Measurements from ENCODE around the gene PCDHA5. TPM values are rescaled to one million over a fixed set of nuclear protein-coding genes. Genes with fewer than 3 reads are reported as not detected.
"Not testable (repeated sequence)": the region's sequence is repeated elsewhere in the genome, so short reads cannot be mapped to it uniquely, and the experiment has no call there.

The PCDHA5 gene
- polyA plus RNA-seq, 3 donors: 0.06 to 0.13 (median 0.11) TPM

DNA sequence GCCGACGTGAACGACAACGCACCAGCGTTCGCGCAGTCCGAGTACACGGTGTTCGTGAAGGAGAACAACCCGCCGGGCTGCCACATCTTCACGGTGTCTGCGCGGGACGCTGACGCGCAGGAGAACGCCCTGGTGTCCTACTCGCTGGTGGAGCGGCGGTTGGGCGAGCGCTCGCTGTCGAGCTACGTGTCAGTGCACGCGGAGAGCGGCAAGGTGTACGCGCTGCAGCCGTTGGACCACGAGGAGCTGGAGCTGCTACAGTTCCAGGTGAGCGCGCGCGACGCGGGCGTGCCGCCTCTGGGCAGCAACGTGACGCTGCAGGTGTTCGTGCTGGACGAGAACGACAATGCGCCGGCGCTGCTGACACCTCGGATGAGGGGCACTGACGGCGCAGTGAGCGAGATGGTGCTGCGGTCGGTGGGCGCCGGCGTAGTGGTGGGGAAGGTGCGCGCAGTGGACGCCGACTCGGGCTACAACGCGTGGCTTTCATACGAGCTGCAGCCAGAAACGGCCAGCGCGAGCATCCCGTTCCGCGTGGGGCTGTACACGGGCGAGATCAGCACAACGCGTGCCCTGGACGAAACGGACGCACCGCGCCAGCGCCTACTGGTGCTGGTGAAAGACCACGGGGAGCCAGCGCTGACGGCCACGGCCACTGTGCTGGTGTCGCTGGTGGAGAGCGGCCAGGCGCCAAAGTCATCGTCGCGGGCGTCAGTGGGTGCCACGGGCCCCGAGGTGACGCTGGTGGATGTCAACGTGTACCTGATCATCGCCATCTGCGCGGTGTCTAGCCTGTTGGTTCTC lies 28.6 kb downstream of the PCDHA5 start:
- H3K27ac ChIP-seq (ENCODE audit: low read depth, low read length): not testable (repeated sequence)
- 38 to 45% methylated on average over 42 to 101 of the region's 101 CpGs; no CpG with 5 or more reads in 1 of the 3 donors for WGBS, 3 donors

DNA sequence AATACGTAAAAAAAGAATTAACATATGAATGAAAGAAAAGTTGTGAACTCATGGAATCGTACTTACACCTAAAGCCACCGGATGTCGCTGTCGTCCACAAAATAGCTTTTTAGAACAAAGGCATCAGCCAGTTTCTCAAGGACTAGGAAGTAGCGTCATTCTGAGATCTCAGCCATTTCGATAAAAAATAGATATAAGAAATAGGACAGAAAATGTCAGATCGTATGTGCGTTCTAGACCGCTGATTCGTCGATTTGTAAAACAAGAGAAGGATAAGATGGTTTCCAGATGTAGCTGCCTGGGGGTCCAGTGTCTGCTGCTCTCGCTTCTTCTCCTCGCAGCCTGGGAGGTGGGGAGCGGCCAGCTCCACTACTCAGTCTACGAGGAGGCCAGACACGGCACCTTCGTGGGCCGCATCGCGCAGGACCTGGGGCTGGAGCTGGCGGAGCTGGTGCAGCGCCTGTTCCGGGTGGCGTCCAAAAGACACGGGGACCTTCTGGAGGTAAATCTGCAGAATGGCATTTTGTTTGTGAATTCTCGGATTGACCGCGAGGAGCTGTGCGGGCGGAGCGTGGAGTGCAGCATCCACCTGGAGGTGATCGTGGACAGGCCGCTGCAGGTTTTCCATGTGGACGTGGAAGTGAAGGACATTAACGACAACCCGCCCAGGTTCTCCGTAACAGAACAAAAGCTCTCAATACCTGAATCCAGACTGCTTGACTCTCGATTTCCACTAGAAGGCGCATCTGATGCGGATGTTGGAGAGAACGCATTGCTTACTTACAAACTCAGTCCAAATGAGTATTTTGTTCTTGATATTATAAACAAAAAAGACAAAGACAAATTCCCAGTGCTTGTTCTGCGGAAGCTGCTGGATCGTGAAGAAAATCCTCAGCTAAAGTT lies 34.6 kb downstream of the PCDHA5 start, which contains the start of gene PCDHA10:
PCDHA10 (plus strand) TSS at position 126 of the 903 bp plus-strand sequence; CDS start at position 278, 152 bp downstream.
- no peak within 1 kb of the TSS for H3K27ac ChIP-seq (ENCODE audit: low read depth, low read length)

DNA sequence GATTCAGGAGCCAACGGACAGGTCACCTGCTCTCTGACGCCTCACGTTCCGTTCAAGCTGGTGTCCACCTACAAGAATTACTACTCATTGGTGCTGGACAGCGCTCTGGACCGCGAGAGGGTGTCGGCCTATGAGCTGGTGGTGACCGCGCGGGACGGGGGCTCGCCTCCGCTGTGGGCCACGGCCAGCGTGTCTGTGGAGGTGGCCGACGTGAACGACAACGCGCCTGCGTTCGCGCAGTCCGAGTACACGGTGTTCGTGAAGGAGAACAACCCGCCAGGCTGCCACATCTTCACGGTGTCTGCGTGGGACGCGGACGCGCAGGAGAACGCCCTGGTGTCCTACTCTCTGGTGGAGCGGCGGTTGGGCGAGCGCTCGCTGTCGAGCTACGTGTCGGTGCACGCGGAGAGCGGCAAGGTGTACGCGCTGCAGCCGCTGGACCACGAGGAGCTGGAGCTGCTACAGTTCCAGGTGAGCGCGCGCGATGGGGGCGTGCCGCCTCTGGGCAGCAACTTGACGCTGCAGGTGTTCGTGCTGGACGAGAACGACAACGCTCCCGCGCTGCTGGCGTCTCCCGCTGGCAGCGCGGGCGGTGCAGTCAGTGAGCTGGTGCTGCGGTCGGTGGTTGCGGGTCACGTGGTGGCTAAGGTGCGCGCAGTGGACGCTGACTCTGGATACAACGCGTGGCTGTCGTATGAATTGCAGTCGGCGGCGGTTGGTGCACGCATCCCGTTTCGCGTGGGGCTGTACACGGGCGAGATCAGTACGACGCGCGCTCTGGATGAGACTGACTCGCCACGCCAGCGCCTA lies 36.0 kb downstream of the PCDHA5 start:
- no peak overlapping the region for H3K27ac ChIP-seq (ENCODE audit: low read depth, low read length)
- WGBS, 3 donors: 50 to 53% methylated on average over 62 to 94 of the region's 94 CpGs; no CpG with 5 or more reads in 1 of the 3 donors

More for the DNA sequence above, 34.6 kb downstream of the PCDHA5 start, which contains the start of gene PCDHA10:
- 18 to 20% methylated on average over 33 to 44 of the region's 44 CpGs; no CpG with 5 or more reads in 1 of the 3 donors for WGBS, 3 donors

DNA sequence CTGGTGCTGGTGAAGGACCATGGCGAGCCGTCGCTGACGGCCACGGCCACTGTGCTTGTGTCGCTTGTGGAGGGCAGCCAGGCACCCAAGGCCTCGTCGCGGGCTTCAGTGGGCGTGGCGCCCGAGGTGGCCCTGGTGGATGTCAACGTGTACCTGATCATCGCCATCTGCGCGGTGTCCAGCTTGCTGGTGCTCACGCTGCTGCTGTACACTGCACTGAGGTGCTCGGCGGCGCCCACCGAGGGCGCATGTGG lies 36.5 kb downstream of the PCDHA5 start:
- no peak overlapping the region for H3K27ac ChIP-seq (ENCODE audit: low read depth, low read length)
- WGBS, 3 donors: 60 to 65% methylated on average over 10 to 22 of the region's 22 CpGs; no CpG with 5 or more reads in 1 of the 3 donors

DNA sequence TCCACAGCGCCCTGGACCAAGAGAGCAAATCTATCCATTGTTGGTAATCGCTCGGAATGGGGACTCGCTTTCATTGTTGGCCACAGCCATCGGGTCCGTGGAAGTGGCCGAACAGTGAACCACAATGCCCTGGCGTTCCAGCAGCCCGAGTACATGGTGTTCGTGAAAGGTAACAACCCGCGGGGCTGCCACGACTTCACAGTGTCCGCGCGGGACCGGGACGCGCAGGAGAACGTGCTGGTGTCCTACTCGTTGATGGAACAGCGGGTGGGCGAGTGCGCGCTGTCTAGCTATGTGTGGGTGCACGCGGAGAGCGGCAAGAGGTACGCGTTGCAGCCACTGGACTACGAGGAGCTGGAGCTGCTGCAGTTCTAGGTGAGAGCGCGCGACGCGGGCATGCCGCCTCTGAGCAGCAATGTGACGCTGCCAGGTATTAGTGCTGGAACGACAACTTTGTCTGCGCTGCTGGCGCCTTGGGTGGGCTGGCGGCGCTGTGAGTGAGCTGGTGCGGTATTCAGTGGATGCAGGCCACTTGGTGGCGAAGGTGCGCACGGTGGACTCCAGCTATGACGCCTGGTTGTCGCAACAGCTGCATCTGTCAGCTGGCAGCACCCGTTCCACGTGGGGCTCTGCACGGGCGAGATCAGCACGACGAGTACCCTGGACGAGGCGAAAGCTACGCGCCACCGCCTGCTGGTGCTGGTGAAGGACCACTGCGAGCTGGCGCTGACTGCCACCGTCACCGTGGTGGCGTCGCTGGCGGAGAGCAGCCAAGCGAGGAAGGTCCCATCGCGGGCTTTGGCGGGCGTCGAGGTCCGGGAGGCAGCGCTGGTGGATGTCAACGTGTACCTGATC lies 41.3 kb downstream of the PCDHA5 start:
- no peak overlapping the region for H3K27ac ChIP-seq (ENCODE audit: low read depth, low read length)
- 39 to 42% (median 41%) methylated on average over 76 of the region's 76 CpGs for WGBS, 3 donors

DNA sequence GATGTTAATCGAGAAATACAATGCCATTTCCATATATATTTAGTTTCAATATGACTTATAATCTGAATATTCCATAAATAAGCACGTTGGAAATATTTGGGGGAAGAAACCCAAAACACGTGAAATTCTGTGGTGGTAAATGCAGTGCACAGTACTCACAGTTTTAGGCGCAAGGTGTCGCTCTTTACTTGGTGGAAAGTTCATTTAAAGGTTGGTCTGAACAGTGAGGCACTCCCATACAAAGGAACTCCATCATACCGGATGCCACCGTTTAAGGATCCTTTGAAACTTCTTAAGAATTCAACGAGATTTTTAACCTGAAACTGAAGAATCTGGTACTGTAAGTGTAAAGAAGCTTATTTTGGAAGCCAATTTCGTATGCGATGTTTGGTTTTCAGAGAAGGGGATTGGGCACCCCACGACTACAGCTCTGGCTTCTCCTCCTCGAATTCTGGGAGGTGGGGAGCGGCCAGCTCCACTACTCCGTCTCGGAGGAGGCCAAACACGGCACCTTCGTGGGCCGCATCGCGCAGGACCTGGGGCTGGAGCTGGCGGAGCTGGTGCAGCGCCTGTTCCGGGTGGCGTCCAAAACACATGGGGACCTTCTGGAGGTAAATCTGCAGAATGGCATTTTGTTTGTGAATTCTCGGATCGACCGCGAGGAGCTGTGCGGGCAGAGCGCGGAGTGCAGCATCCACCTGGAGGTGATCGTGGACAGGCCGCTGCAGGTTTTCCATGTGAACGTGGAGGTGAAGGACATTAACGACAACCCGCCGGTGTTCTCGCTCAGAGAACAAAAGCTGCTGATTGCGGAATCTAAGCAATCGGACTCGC lies 47.5 kb downstream of the PCDHA5 start, which contains the start of gene PCDHA11:
PCDHA11 (plus strand) TSS at position 237 of the 834 bp plus-strand sequence; CDS start at position 384, 147 bp downstream.
- no peak within 1 kb of the TSS for H3K27ac ChIP-seq (ENCODE audit: low read depth, low read length)
- WGBS, 3 donors: 13 to 15% (median 13%) methylated on average over 41 of the region's 41 CpGs

DNA sequence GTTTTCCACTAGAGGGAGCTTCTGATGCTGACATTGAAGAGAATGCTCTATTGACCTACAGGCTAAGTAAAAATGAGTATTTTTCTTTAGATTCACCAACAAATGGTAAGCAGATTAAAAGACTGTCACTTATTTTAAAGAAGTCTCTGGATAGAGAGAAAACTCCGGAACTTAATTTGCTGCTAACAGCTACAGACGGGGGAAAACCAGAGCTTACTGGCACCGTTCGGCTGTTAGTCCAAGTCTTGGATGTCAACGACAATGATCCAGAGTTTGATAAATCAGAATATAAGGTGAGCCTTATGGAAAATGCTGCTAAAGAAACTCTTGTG lies 48.1 kb downstream of the PCDHA5 start:
- no peak overlapping the region for H3K27ac ChIP-seq (ENCODE audit: low read depth, low read length)
- 51 to 58% (median 54%) methylated on average over 5 of the region's 5 CpGs for WGBS, 3 donors

DNA sequence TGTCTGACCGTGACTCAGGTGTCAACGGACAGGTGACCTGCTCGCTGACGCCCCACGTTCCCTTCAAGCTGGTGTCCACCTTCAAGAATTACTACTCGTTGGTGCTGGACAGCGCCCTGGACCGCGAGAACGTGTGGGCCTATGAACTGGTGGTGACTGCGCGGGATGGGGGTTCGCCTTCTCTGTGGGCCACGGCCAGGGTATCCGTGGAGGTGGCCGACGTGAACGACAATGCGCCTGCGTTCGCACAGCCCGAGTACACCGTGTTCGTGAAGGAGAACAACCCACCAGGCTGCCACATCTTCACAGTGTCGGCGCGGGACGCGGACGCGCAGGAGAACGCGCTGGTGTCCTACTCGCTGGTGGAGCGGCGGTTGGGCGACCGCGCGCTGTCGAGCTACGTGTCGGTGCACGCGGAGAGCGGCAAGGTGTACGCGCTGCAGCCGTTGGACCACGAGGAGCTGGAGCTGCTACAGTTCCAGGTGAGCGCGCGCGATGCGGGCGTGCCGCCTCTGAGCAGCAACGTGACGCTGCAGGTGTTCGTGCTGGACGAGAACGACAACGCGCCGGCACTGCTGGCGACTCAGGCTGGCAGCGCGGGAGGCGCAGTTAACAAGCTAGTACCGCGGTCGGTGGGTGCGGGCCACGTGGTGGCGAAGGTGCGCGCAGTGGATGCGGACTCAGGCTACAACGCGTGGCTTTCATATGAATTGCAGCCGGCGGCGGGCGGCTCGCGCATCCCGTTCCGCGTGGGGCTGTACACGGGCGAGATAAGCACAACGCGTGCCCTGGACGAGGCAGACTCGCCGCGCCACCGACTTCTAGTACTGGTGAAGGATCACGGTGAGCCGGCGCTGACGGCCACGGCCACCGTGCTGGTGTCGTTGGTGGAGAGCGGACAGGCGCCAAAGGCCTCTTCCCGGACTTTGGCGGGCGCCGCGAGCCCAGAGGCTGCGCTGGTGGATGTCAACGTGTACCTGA lies 49.1 kb downstream of the PCDHA5 start:
- no peak overlapping the region for H3K27ac ChIP-seq (ENCODE audit: low read depth, low read length)
- WGBS, 3 donors: 42 to 43% (median 42%) methylated on average over 111 to 114 of the region's 114 CpGs

Other genes starting within 250 kb of the PCDHA5 start
- 100 to 1,000 TPM in 1 of 3 donors, 10 to 100 TPM in 2; 14.1 to 162 (median 73.4) TPM for gene CD14, start 188.4 kb upstream of the PCDHA5 start, polyA plus RNA-seq
- 10 to 100 TPM; 12.6 to 18.7 (median 17.5) TPM for gene TMCO6, start 182.2 kb upstream of the PCDHA5 start, polyA plus RNA-seq
- 100 to 1,000 TPM in 2 of 3 donors, 10 to 100 TPM in 1; 89.9 to 200 (median 187) TPM for gene NDUFA2, start 174.0 kb upstream of the PCDHA5 start, polyA plus RNA-seq
- 10 to 100 TPM; 39.8 to 70.2 (median 65.8) TPM for gene IK, start 173.8 kb upstream of the PCDHA5 start, polyA plus RNA-seq
- 10 to 100 TPM; 12.1 to 16.9 (median 15.7) TPM for gene WDR55, start 156.7 kb upstream of the PCDHA5 start, polyA plus RNA-seq
- gene DND1, start 148.0 kb upstream of the PCDHA5 start, polyA plus RNA-seq: 1 to 10 TPM in 1 of 3 donors, under 1 TPM in 2; 0.68 to 1.4 (median 0.79) TPM
- gene HARS1, start 130.2 kb upstream of the PCDHA5 start, polyA plus RNA-seq: 10 to 100 TPM; 34.8 to 46.7 (median 44.6) TPM
- gene HARS2, start 130.2 kb upstream of the PCDHA5 start, polyA plus RNA-seq: 10 to 100 TPM; 12.0 to 14.5 (median 12.1) TPM
- gene ZMAT2, start 121.2 kb upstream of the PCDHA5 start, polyA plus RNA-seq: 10 to 100 TPM; 26.8 to 91.7 (median 67.9) TPM
- under 1 TPM in 2 of 3 donors, not detected in 1; 0.03 to 0.11 TPM for gene PCDHA1, start 35.5 kb upstream of the PCDHA5 start, polyA plus RNA-seq
- under 1 TPM in 2 of 3 donors, not detected in 1; 0.03 to 0.09 TPM for gene PCDHA2, start 26.8 kb upstream of the PCDHA5 start, polyA plus RNA-seq
- gene PCDHA3, start 20.6 kb upstream of the PCDHA5 start, polyA plus RNA-seq: under 1 TPM; 0.11 to 0.52 (median 0.12) TPM
- 1 to 10 TPM in 1 of 3 donors, under 1 TPM in 2; under 0.01 to 1.7 (median 0.04) TPM for gene PCDHA4, start 14.5 kb upstream of the PCDHA5 start, polyA plus RNA-seq
- under 1 TPM in 2 of 3 donors, not detected in 1; 0.10 to 0.49 TPM for gene PCDHA6, start 6.3 kb downstream of the PCDHA5 start, polyA plus RNA-seq
- under 1 TPM; 0.10 to 0.22 (median 0.14) TPM for gene PCDHA7, start 12.7 kb downstream of the PCDHA5 start, polyA plus RNA-seq
- gene PCDHA8, start 19.6 kb downstream of the PCDHA5 start, polyA plus RNA-seq: under 1 TPM in 2 of 3 donors, not detected in 1; 0.01 to 0.07 TPM
- gene PCDHA9, start 26.8 kb downstream of the PCDHA5 start, polyA plus RNA-seq: under 1 TPM in 1 of 3 donors, not detected in 2; 0.02 TPM
- under 1 TPM in 2 of 3 donors, not detected in 1; 0.11 to 0.17 TPM for gene PCDHA10, start 34.3 kb downstream of the PCDHA5 start, polyA plus RNA-seq
- gene PCDHA11, start 47.3 kb downstream of the PCDHA5 start, polyA plus RNA-seq: under 1 TPM in 2 of 3 donors, not detected in 1; 0.03 to 0.15 TPM
- gene PCDHA12, start 53.7 kb downstream of the PCDHA5 start, polyA plus RNA-seq: under 1 TPM in 2 of 3 donors, not detected in 1; 0.03 to 0.21 TPM
- under 1 TPM; 0.11 to 0.25 (median 0.16) TPM for gene PCDHA13, start 60.5 kb downstream of the PCDHA5 start, polyA plus RNA-seq
- gene PCDHAC1, start 104.7 kb downstream of the PCDHA5 start, polyA plus RNA-seq: under 1 TPM in 2 of 3 donors, not detected in 1; 0.03 to 0.28 TPM
- under 1 TPM; 0.11 to 0.28 (median 0.25) TPM for gene PCDHAC2, start 144.9 kb downstream of the PCDHA5 start, polyA plus RNA-seq
- gene PCDHB1, start 229.8 kb downstream of the PCDHA5 start, polyA plus RNA-seq: under 1 TPM in 1 of 3 donors, not detected in 2; 0.05 TPM